Measurements from ENCODE around the gene GUCY2C. TPM values are rescaled to one million over a fixed set of nuclear protein-coding genes. Genes with fewer than 3 reads are reported as not detected.

The GUCY2C gene
- total RNA-seq, 1 donor from 2014 or later: not detected

DNA sequence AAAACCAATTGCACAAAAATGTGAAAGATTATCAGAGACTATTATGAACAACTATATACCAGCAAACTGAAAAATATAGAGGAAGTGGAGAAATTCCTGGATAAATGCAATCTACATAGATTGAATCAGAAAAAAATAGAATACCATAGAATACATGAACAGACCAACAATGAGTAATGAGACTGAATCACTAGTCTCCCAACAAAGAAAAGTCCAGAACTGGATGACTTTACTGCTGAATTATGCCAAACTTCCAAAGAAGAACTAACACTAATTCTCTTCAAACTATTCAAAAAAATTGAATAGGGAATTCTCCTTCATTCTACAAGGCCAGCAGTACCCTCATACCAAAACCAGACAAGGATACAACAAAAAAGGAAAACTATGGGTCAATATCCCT is 60.6 kb downstream of the GUCY2C start:
- TF ChIP-seq, protein P1, sequence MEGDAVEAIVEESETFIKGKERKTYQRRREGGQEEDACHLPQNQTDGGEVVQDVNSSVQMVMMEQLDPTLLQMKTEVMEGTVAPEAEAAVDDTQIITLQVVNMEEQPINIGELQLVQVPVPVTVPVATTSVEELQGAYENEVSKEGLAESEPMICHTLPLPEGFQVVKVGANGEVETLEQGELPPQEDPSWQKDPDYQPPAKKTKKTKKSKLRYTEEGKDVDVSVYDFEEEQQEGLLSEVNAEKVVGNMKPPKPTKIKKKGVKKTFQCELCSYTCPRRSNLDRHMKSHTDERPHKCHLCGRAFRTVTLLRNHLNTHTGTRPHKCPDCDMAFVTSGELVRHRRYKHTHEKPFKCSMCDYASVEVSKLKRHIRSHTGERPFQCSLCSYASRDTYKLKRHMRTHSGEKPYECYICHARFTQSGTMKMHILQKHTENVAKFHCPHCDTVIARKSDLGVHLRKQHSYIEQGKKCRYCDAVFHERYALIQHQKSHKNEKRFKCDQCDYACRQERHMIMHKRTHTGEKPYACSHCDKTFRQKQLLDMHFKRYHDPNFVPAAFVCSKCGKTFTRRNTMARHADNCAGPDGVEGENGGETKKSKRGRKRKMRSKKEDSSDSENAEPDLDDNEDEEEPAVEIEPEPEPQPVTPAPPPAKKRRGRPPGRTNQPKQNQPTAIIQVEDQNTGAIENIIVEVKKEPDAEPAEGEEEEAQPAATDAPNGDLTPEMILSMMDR (conservative IDR thresholded peaks at IDR 0.05; ENCODE audit: low read depth, low read length): no peak
- H3K4me3 ChIP-seq (ENCODE audit: low read depth, low read length): no peak overlapping the region
- DNase-seq (ENCODE audit: low read depth): no peak

DNA sequence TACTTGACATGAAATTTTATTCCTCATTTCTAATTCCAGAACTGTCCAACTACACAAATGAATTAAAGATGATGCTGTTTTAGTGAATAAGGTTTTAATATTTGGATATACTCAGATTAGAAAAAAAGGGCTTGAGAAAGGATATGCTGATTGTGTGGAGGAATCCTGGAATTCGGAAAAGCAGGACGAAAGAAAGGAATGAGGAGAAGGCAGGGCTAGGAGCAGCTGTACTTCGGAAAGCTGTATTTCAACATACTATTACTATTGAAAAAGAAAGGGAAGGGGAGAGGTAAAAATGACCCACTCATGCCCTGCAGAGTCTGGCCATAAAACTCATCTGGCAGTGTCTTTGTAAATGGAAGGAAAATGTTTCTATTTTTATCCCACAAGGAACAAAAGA is 65.6 kb downstream of the GUCY2C start:
- no peak for DNase-seq (ENCODE audit: low read depth)
- TF ChIP-seq, protein P1 (conservative IDR thresholded peaks at IDR 0.05; ENCODE audit: low read depth, low read length): no peak
- no peak overlapping the region for H3K4me3 ChIP-seq (ENCODE audit: low read depth, low read length)

DNA sequence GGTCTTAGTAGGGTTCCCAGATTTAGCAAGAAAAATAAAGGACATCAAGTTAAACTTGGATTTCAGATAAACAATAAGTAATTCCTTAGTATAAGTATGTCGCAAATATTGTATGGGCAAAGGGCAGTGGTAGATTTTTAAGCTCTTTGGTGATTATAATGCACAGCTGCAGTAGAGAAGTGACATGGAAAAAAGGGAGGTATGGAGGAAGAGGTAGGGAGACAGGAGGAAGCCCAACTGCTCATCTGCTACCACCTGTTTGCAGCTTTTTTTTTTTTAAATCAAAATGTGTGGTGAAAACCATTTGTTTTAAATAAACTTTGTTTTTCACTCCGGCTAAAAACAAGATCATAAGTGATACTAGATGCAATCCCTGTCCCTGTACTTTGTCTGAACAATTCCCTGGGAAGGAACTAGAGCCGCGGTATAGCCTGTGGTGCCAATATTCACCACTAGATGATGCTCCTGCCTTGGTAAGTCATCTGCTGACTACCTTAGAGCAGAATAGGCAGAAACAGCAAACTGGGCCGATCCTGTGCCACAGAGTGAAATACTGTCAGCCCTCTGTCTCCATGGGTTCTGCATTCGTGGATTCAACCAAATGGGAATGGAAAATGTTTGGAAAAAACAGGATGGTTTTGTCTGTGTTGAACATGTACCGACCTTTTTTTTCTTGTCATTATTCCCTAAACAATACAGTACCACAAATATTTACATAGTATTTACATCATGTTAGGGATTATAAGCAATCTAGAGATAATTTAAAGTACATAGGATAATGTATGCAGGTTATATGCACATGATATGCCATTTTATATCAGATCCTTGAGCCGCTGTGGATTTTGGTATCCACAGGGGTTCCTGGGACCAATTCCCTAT is 66.3 kb downstream of the GUCY2C start:
- no peak for DNase-seq (ENCODE audit: low read depth)
- TF ChIP-seq, protein P1 (conservative IDR thresholded peaks at IDR 0.05; ENCODE audit: low read depth, low read length): peak; percentile 100
- no peak overlapping the region for H3K4me3 ChIP-seq (ENCODE audit: low read depth, low read length)

DNA sequence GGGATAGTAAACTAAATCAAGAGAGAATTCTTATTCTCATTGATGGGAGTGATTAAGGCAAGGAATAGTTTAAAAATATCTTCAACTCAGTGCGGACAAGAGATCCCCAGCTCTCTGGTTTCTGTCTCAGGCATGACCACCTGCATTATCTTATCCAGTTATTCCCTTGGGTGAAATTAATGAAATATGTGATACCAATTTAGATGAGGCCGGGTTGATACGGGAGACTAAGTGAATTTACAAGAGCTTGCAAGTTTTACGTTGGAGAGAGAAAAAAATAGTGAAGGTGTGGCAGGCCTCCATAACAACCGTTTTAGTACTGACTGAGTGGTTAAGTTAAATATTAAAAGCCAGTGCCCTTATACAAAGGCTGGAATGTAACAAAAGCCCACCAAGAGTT is 67.6 kb downstream of the GUCY2C start:
- TF ChIP-seq, protein P1 (conservative IDR thresholded peaks at IDR 0.05; ENCODE audit: low read depth, low read length): no peak
- H3K4me3 ChIP-seq (ENCODE audit: low read depth, low read length): no peak overlapping the region
- DNase-seq (ENCODE audit: low read depth): no peak

DNA sequence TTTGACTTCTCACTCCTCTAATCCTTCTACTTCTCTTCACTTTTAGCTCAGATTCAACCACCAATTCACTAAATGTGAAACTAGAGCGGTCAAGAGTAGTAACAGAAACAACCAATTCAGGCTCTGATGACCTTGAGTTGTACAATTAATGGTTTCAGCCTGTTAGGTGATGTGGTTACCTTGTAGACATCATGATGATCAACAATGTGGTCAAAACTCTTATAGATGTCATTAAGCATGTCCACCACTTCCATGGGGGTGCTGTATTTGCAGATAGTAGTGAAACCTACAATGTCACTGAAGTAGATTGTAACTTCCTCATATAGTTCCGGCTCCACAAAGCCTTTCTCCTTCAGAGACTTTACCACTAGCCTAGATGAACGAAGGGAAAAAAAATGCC is 74.6 kb downstream of the GUCY2C start:
- TF ChIP-seq, protein P1 (conservative IDR thresholded peaks at IDR 0.05; ENCODE audit: low read depth, low read length): no peak
- H3K4me3 ChIP-seq (ENCODE audit: low read depth, low read length): no peak overlapping the region
- DNase-seq (ENCODE audit: low read depth): no peak

DNA sequence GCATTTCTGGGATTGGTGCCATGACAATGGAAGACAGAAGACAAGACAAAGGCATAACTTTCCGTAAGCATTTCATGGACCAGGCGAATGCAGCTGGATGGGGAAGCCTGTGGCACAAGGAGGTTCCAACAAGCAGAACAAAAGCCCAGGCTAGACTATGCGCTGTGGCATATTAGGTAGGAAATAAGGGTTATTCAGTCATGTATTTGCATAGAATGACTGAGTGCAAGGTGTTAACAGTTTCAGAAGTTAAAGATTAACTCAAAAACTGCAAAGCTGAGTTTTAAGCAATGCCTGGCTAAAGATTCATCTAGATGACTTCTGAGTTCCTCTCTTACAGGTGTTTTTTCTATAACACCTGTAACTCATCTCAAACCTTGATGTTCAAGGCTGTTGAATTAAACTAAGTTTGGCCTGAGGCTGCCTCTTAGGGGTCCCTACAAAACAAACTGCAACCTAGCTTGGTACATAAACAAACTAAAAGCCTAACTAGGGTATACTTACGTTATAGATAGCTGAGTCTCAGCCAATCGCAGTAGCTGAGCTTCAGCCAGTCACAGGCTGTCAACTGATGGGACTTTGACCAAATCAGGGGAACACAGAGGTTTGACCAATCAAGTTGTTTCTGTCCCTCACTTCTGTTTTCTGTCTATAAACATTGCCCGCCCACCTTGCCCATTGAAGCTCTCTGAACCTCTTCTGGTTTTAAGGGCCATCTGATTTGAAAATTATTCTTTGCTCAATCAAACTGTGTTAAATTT is 76.5 kb downstream of the GUCY2C start:
- no peak for DNase-seq (ENCODE audit: low read depth)
- H3K4me3 ChIP-seq (ENCODE audit: low read depth, low read length): no peak overlapping the region
- TF ChIP-seq, protein P1 (conservative IDR thresholded peaks at IDR 0.05; ENCODE audit: low read depth, low read length): no peak

Measured in epithelial cell of proximal tubule (primary cell).